Heart right ventricle (tissue), 16 donors: ENCODE results near the gene TMTC2. TPM values are rescaled to one million over a fixed set of nuclear protein-coding genes. Genes with fewer than 3 reads are reported as not detected.
"Not testable (repeated sequence)": the region's sequence is repeated elsewhere in the genome, so short reads cannot be mapped to it uniquely, and the experiment has no call there.

Experiments
- ATAC-seq, 8 donors: fragments of 200-7000 bp; cut with Tn5 transposase; one replicate each; pipeline ENCODE4 v1.9.1; 2020; ENCODE audit warnings: mild to moderate bottlenecking in 8 of 8, moderate library complexity in 8 of 8, moderate number of reproducible peaks in 1 of 8
- DNase-seq, 2 donors: peaks; one replicate each; pipeline ENCODE4 v3.0.0-alpha.2; 2020
- H3K27ac ChIP-seq, 10 donors: fragments of 200-600 bp; sonication (generic) in 2 of 10; one replicate each; pipeline versions ENCODE4 v1.5.0 to v1.8.0; 2020 to 2022; ENCODE audit warnings: mild to moderate bottlenecking in 3 of 10
- H3K27me3 ChIP-seq, 7 donors: fragments of 200-600 bp; one replicate each; pipeline ENCODE4 v1.8.0; 2021 to 2022; ENCODE audit warnings: mild to moderate bottlenecking in 2 of 7
- H3K36me3 ChIP-seq, 9 donors: fragments of 200-600 bp; sonication (generic) in 1 of 9; one replicate each; pipeline versions ENCODE4 v1.5.0 to v1.8.0; 2020 to 2022; ENCODE audit warnings: mild to moderate bottlenecking in 2 of 9
- H3K4me1 ChIP-seq, 9 donors: fragments of 200-600 bp; sonication (generic) in 1 of 9; one replicate each; pipeline versions ENCODE4 v1.5.0 to v1.8.0; 2020 to 2022; ENCODE audit warnings: mild to moderate bottlenecking in 4 of 9
- H3K4me3 ChIP-seq, 10 donors: fragments of 200-600 bp; sonication (generic) in 2 of 10; one replicate each; pipeline versions ENCODE4 v1.5.0 to v1.8.0; 2020 to 2022; ENCODE audit warnings: mild to moderate bottlenecking in 7 of 10, moderate library complexity in 2 of 10
- H3K9me3 ChIP-seq, 11 donors: fragments of 200-600 bp in 10 of 11; sonication (generic) in 2 of 11; one replicate each; pipeline versions ENCODE4 v1.5.0 to v1.8.0; 2013 to 2022; ENCODE audit warnings: mild to moderate bottlenecking in 2 of 11, control low read depth in 1 of 11, moderate library complexity in 1 of 11
- CTCF ChIP-seq, 9 donors: fragments of 200-600 bp; sonication (generic) in 2 of 9; IDR thresholded peaks; one replicate each; pipeline versions ENCODE4 v1.5.0 to v1.8.0; 2021 to 2022; ENCODE audit warnings: antibody characterized with exemption in 9 of 9, mild to moderate bottlenecking in 5 of 9, moderate library complexity in 1 of 9
- WGBS, 2 donors: extraction: QIAGEN DNeasy Blood & Tissue Kit; methylation state at CpG; one replicate each; pipeline ENCODE4 v1.1.7; 2013; ENCODE audit warnings: inconsistent platforms in 1 of 2; 5-methylcytosine and 5-hydroxymethylcytosine counted together
- intact Hi-C, 10 donors: fragments of 100-400 bp; cut with DNase I; formaldehyde crosslinking; loops; one replicate each; pipeline versions ENCODE4 v1.11.1 to v1.14.2; 2022
- polyA plus RNA-seq, 2 donors: library from polyadenylated mRNA; stranded (reverse); fragments of 200-250 nt; gene quantifications; one replicate each; pipeline ENCODE4 v1.2.3, GENCODE V29; 2013
- total RNA-seq, 10 donors: library from RNA; stranded (reverse); fragmentation: NEBNext Ultra II Directional in 3 of 10; extraction: Animal tissue kit (Norgen Biotek cat#: 25700) in 3 of 10; gene quantifications; one replicate each; pipeline versions ENCODE4 v1.2.1 to v1.2.4, GENCODE V29; 2021 to 2023
- donor health status: Arrhythmogenic right ventricular cardiomyopathy.
- donor health status: ischemic (EF 13 %, LVEDD 7.1; RV severe dilation, severe dysfunction).
- donor health status: healthy with polysubstance abuse.
- donor health status: DM: no; HTN: yes; CAD: no.
- donor health status: DM: no; HTN: no; CAD: no.
- donor health status: ischemic (EF 25% LVEDD 6.9; RV normal size, moderate dysfunction).
- donor health status: ischemic (EF 25% LVEDD 5.7; RV mildly dilated, moderate dysfunction).
- donor health status: healthy.
- donor health status: DM: yes; HTN: yes; CAD: no.
- donor health status: Ischemic cardiomyopathy.
- donor health status: ischemic (EF 35%, LVEDD 5.7; RV mildly dilated, moderate dysfunction).
- donor health status: nonischemic (EF 11% LVEDD 7.7; RV severe dilation, severe dysfunction).
- donor health status: DM: yes; HTN: yes; CAD: no.
- donor health status: PGD.
- donor health status: ischemic (EF 29% LVEDD 5.4; RV normal size, mild dysfunction).
- donor health status: nonischemic (EF 23%, LVEDD 6.1; RV moderate dilation, normal function).

Gene TMTC2
- total and polyA plus RNA-seq, 12 donors: 1.6 to 4.4 (median 2.6) TPM

DNA sequence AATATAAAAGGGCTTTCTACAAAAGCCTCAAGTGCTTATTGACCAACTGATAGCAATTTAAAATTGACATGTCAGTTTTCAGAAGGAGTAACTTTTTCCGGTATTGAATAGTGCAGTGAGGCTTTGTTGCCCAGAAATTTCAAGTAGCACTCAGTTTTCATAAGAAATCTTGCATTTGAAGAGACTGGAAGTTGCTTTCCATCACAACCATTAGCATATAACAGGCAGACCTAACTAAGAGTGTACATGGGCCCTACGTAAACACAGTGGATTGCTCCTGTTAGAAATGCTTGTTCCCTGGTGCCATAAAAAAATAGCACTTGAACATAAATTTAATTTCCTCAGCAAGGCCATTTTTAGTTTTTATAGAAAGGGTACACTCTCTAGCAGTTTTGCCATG, 117.9 kb downstream of the TMTC2 start:
- no peaks in the 10 kb centered on the region for H3K9me3 ChIP-seq
- H3K4me1 ChIP-seq: no peaks in the 10 kb centered on the region
- no peak for DNase-seq
- H3K27ac ChIP-seq: no peak overlapping the region
- H3K36me3 ChIP-seq: no peaks in the 10 kb centered on the region
- ATAC-seq: no peak
- no peaks in the 10 kb centered on the region for H3K27me3 ChIP-seq
- H3K4me3 ChIP-seq: no peak overlapping the region
- TF ChIP-seq CTCF (IDR thresholded peaks at IDR 0.05): no peak
- intact Hi-C loops: no loop called here
- 98 to 99% methylated on average over 2 of the region's 2 CpGs for WGBS, 2 donors

GRCh38 chr12:82805004-82805403, 118.3 kb downstream of the TMTC2 start:
- H3K27me3 ChIP-seq, H3K27ac ChIP-seq, H3K9me3 ChIP-seq, intact Hi-C loops, H3K36me3 ChIP-seq, DNase-seq, H3K4me3 ChIP-seq, H3K4me1 ChIP-seq, ATAC-seq: not testable (repeated sequence)
- WGBS, 2 donors: 95 to 96% methylated on average over 2 of the region's 2 CpGs

GRCh38 chr12:82805812-82806497, 119.2 kb downstream of the TMTC2 start:
- Histone ChIP-seq H3K9me3 (no peaks in the 10 kb centered on the region), H3K4me1 (no peaks in the 10 kb centered on the region), H3K4me3 (no peak overlapping the region), H3K36me3 (no peaks in the 10 kb centered on the region), H3K27me3 (no peaks in the 10 kb centered on the region), H3K27ac (no peak overlapping the region)
- no peak for TF ChIP-seq CTCF (IDR thresholded peaks at IDR 0.05)
- 93% methylated on average over 4 of the region's 4 CpGs for WGBS, 2 donors
- intact Hi-C loops: no loop called here
- no peak for DNase-seq
- ATAC-seq: no peak

DNA sequence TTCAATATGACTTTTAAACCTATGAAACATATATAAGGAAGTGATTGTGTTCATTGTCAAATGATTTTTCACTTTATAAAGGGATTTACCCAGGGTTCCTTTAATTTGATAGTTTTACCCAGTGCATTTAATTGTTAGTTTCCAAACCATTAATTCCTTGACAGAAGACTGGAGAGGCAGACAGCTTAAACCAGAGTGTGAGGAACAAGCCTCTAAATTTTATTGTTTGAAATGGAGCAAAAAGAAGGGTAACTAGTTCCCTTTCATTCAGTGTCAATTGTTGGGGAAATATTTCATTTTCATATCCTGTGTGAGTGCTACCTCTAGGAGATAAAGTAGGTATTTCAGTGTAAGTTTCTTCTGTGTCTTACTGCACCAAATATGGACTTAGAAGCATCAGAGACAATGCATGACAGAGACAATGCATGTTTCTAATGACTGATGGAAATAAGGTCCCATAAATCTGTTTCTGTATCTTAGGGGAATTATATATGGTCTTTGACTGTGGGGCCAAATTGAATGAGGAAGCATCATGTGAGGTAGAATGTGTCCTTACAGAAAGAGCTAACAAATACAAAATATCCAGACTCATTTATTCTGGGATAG, 120.5 kb downstream of the TMTC2 start:
- no peak for ATAC-seq
- Histone ChIP-seq H3K4me3 (no peak overlapping the region), H3K27ac (no peak overlapping the region), H3K4me1 (no peaks in the 10 kb centered on the region), H3K9me3 (no peaks in the 10 kb centered on the region), H3K36me3 (no peaks in the 10 kb centered on the region), H3K27me3 (no peaks in the 10 kb centered on the region)
- DNase-seq: no peak
- intact Hi-C loops: no loop called here
- no peak for TF ChIP-seq CTCF (IDR thresholded peaks at IDR 0.05)

- ATAC-seq (no peak), DNase-seq (no peak)
- no peaks in the 10 kb centered on the region for H3K9me3 ChIP-seq
- H3K36me3 ChIP-seq: no peaks in the 10 kb centered on the region
- no peaks in the 10 kb centered on the region for H3K27me3 ChIP-seq
- no peak overlapping the region for H3K4me3 ChIP-seq
- WGBS, 2 donors: 85 to 88% methylated on average over 5 of the region's 5 CpGs
- intact Hi-C loops: no loop called here
- no peak for TF ChIP-seq CTCF (IDR thresholded peaks at IDR 0.05)
- H3K27ac ChIP-seq: no peak overlapping the region
- no peaks in the 10 kb centered on the region for H3K4me1 ChIP-seq
Measured at GRCh38 chr12:82810568-82810967, 123.9 kb downstream of the TMTC2 start.
